H9 (cell line): ENCODE data around the gene ATP13A4. TPM values are rescaled to one million over a fixed set of nuclear protein-coding genes. Genes with fewer than 3 reads are reported as not detected.

Experiments used
- DNase-seq: peaks from one replicate; pipeline ENCODE4 v3.0.0-alpha.2; 2017
- H2AFZ ChIP-seq: one replicate; pipeline ENCODE4 v1.6.1; 2013; ENCODE audit warnings: mild to moderate bottlenecking, low read length, control low read depth, moderate library complexity
- H2AK5ac ChIP-seq: 2 replicates; pipeline ENCODE4 v1.6.1; 2013; ENCODE audit warnings: low read length, control low read depth, mixed read lengths; ENCODE audit not compliant: insufficient read length
- H2BK120ac ChIP-seq: one replicate; pipeline ENCODE4 v1.6.1; 2013; ENCODE audit warnings: low read depth, mild to moderate bottlenecking, low read length, control low read depth, inconsistent platforms; ENCODE audit not compliant: poor library complexity, severe bottlenecking
- H2BK12ac ChIP-seq: 2 replicates; pipeline ENCODE4 v1.6.1; 2013; ENCODE audit warnings: low read length, control low read depth, mixed read lengths, low read depth; ENCODE audit not compliant: insufficient read length
- H2BK15ac ChIP-seq: 2 replicates; pipeline ENCODE4 v1.6.1; 2013; ENCODE audit warnings: low read depth, low read length, control low read depth
- H2BK20ac ChIP-seq: one replicate; pipeline ENCODE4 v1.6.1; 2013; ENCODE audit warnings: low read depth, mild to moderate bottlenecking, low read length, control low read depth, inconsistent platforms; ENCODE audit not compliant: poor library complexity, severe bottlenecking
- H2BK5ac ChIP-seq: 2 replicates; pipeline ENCODE4 v1.6.1; 2013; ENCODE audit warnings: low read length, control low read depth, mixed read lengths; ENCODE audit not compliant: insufficient read length
- H3K14ac ChIP-seq: 2 replicates; pipeline ENCODE4 v1.6.1; 2013; ENCODE audit warnings: low read length, control low read depth; ENCODE audit not compliant: insufficient read depth
- H3K18ac ChIP-seq: 2 replicates; pipeline ENCODE4 v1.6.1; 2013; ENCODE audit warnings: low read depth, mild to moderate bottlenecking, mixed read lengths, low read length, control low read depth; ENCODE audit not compliant: insufficient read length
- H3K23ac ChIP-seq: 2 replicates; pipeline ENCODE4 v1.6.1; 2013; ENCODE audit warnings: low read length, control low read depth, mixed read lengths, low read depth; ENCODE audit not compliant: insufficient read length
- H3K23me2 ChIP-seq: 2 replicates; pipeline ENCODE4 v1.6.1; 2013; ENCODE audit warnings: low read depth, mild to moderate bottlenecking, mixed read lengths, low read length, control low read depth; ENCODE audit not compliant: insufficient read length, poor library complexity, severe bottlenecking
- H3K27ac ChIP-seq: 2 replicates; pipeline ENCODE4 v1.5.1; 2013; ENCODE audit warnings: low read length, control low read depth, mixed read lengths, low read depth; ENCODE audit not compliant: insufficient read length
- H3K27me3 ChIP-seq: 2 replicates; pipeline ENCODE4 v1.6.1; 2013; ENCODE audit warnings: low read length, control low read depth, inconsistent platforms; ENCODE audit not compliant: insufficient read depth
- H3K4ac ChIP-seq: 2 replicates; pipeline ENCODE4 v1.6.1; 2013; ENCODE audit warnings: low read depth, mild to moderate bottlenecking, control low read depth, inconsistent platforms, low read length, moderate library complexity
- H3K4me1 ChIP-seq: 2 replicates; pipeline ENCODE4 v1.6.1; 2013; ENCODE audit warnings: low read length, control low read depth, inconsistent platforms; ENCODE audit not compliant: insufficient read depth
- H3K4me2 ChIP-seq: 2 replicates; pipeline ENCODE4 v1.6.1; 2013; ENCODE audit warnings: low read length, control low read depth, mixed read lengths; ENCODE audit not compliant: insufficient read length, insufficient read depth
- H3K56ac ChIP-seq: 2 replicates; pipeline ENCODE4 v1.6.1; 2013; ENCODE audit warnings: low read depth, mild to moderate bottlenecking, mixed read lengths, low read length, control low read depth; ENCODE audit not compliant: insufficient read length
- H3K79me1 ChIP-seq: 2 replicates; pipeline ENCODE4 v1.6.1; 2013; ENCODE audit warnings: low read depth, mild to moderate bottlenecking, moderate library complexity, low read length, control low read depth, inconsistent platforms; ENCODE audit not compliant: insufficient read depth, poor library complexity, severe bottlenecking
- H3K79me2 ChIP-seq: 2 replicates; pipeline ENCODE4 v1.6.1; 2013; ENCODE audit warnings: low read length, control low read depth, inconsistent platforms; ENCODE audit not compliant: insufficient read depth
- H3K9ac ChIP-seq: 2 replicates; pipeline ENCODE4 v1.6.1; 2013; ENCODE audit warnings: low read length, control low read depth, mixed read lengths; ENCODE audit not compliant: insufficient read length; ENCODE audit errors: extremely low read depth
- H3K9me3 ChIP-seq: one replicate; pipeline ENCODE4 v1.6.1; 2013; ENCODE audit warnings: low read depth, low read length, inconsistent platforms; ENCODE audit not compliant: control insufficient read depth
- H3T11ph ChIP-seq: one replicate; pipeline ENCODE4 v1.6.1; 2013; ENCODE audit warnings: mild to moderate bottlenecking, low read length, control low read depth, inconsistent platforms
- H4K20me1 ChIP-seq: one replicate; pipeline ENCODE4 v1.6.1; 2013; ENCODE audit not compliant: control insufficient read depth, insufficient read length, insufficient read depth
- H4K5ac ChIP-seq: 2 replicates; pipeline ENCODE4 v1.6.1; 2013; ENCODE audit warnings: low read depth, mild to moderate bottlenecking, mixed read lengths, low read length, control low read depth; ENCODE audit not compliant: insufficient read length
- H4K8ac ChIP-seq: replicated peaks from 2 replicates; pipeline ENCODE4 v1.6.1; 2013; ENCODE audit warnings: low read length, control low read depth, mixed read lengths, low read depth; ENCODE audit not compliant: insufficient read length
- H4K91ac ChIP-seq: 2 replicates; pipeline ENCODE4 v1.6.1; 2013; ENCODE audit warnings: low read depth, mild to moderate bottlenecking, moderate library complexity, mixed read lengths, low read length, control low read depth; ENCODE audit not compliant: insufficient read length
- H3K27ac Mint-ChIP-seq, 3 experiments: 2 replicates in 2 of 3; 3 replicates in 1 of 3; pipeline ENCODE4 v1.8.0; 2020 to 2021; ENCODE audit warnings: mixed read lengths in 3 of 3, mild to moderate bottlenecking in 1 of 3, moderate library complexity in 1 of 3
- H3K27me3 Mint-ChIP-seq: 2 replicates; pipeline ENCODE4 v1.8.0; 2021; ENCODE audit warnings: low read depth, mild to moderate bottlenecking, moderate library complexity, mixed read lengths
- H3K36me3 Mint-ChIP-seq, 3 experiments: 2 replicates in 2 of 3; 3 replicates in 1 of 3; pipeline ENCODE4 v1.8.0; 2020 to 2021; ENCODE audit warnings: low read depth in 3 of 3, mixed read lengths in 3 of 3; ENCODE audit not compliant: insufficient read depth in 1 of 3
- H3K4me1 Mint-ChIP-seq, 2 experiments: 2 replicates each; pipeline ENCODE4 v1.8.0; 2020; ENCODE audit warnings: mixed read lengths in 2 of 2
- H3K4me3 Mint-ChIP-seq, 2 experiments: 2 replicates in 1 of 2; 3 replicates in 1 of 2; pipeline ENCODE4 v1.8.0; 2020 to 2021; ENCODE audit warnings: mild to moderate bottlenecking in 2 of 2, mixed read lengths in 2 of 2, moderate library complexity in 1 of 2
- H3K9me3 Mint-ChIP-seq, 2 experiments: 2 replicates in 1 of 2; 3 replicates in 1 of 2; pipeline ENCODE4 v1.8.0; 2020; ENCODE audit warnings: mild to moderate bottlenecking in 2 of 2, mixed read lengths in 2 of 2, moderate library complexity in 1 of 2
- WGBS: extraction: QIAGEN DNeasy Blood & Tissue Kit; methylation state at CpG from one replicate; pipeline ENCODE4 v1.1.7; 2013; ENCODE audit warnings: missing lambda C conversion rate, low lambda C conversion rate, mixed read lengths; ENCODE audit not compliant: insufficient read length; ENCODE audit errors: extremely low coverage; 5-methylcytosine and 5-hydroxymethylcytosine counted together
- total RNA-seq: library from RNA; stranded (reverse); gene quantifications from 2 replicates; pipeline ENCODE4 v1.2.1, GENCODE V29; 2021
- TF ChIP-seq, protein P1 (sequence below): fragments of 200-600 bp; sonication (generic); conservative IDR thresholded peaks from 3 replicates; pipeline ENCODE4 v1.8.0; 2021; ENCODE audit warnings: antibody characterized with exemption, mild to moderate bottlenecking

ATP13A4 gene
- total RNA-seq, 1 experiment from 2014 or later, result 0.13 TPM

DNA sequence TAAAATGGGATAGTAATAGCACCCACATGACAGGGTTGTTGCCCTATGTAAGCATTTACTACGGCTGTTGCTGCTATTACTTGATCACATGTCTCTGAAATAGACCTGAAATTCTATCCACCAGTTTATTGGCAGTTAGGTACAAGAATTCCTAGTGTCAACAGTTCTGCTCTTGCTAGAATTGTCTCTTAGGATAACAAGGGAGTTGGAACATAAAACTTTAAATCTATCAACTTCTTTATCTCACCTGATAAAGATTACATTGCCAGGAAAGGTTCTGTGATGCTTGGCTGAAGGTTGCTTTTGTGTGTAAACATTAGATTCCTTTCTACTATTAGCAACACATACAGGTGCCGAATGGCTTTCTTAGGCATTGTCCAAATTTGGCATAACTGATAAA, 38.7 kb downstream of the ATP13A4 start:
- peaks cover 2 to 5% of the 10 kb centered on the region in 2 experiments; a peak in 3 of 4 replicates for H3K4me1 Mint-ChIP-seq
- Histone ChIP-seq H3K4me2 (no peak overlapping the region), H3K9ac (no peak overlapping the region), H2BK15ac (no peak overlapping the region), H4K91ac (no peak overlapping the region), H4K20me1 (no peaks in the 10 kb centered on the region), H2BK120ac (no peak overlapping the region), H3K27me3 (no peaks in the 10 kb centered on the region), H2BK5ac (no peak overlapping the region), H2AK5ac (no peak overlapping the region), H3T11ph (no peak overlapping the region), H3K4me1 (no peaks in the 10 kb centered on the region), H2BK12ac (no peak overlapping the region), H3K23me2 (no peaks in the 10 kb centered on the region), H3K27ac (no peak overlapping the region), H3K4ac (no peak overlapping the region), H2AFZ (no peak overlapping the region), H3K9me3 (no peaks in the 10 kb centered on the region), H4K5ac (no peak overlapping the region), H3K14ac (no peak overlapping the region), H3K23ac (no peak overlapping the region), H4K8ac (no peak overlapping the region), H3K79me2 (no peaks in the 10 kb centered on the region), H3K79me1 (no peaks in the 10 kb centered on the region), H3K56ac (no peak overlapping the region), H2BK20ac (no peak overlapping the region), H3K18ac (no peak overlapping the region)
- no peaks in the 10 kb centered on the region for H3K27me3 Mint-ChIP-seq
- no peak for DNase-seq
- no peak overlapping the region for H3K27ac Mint-ChIP-seq
- H3K9me3 Mint-ChIP-seq, result no peaks in the 10 kb centered on the region
- no CpG with 5 or more reads among the region's 2 CpGs for WGBS
- TF ChIP-seq, protein P1, sequence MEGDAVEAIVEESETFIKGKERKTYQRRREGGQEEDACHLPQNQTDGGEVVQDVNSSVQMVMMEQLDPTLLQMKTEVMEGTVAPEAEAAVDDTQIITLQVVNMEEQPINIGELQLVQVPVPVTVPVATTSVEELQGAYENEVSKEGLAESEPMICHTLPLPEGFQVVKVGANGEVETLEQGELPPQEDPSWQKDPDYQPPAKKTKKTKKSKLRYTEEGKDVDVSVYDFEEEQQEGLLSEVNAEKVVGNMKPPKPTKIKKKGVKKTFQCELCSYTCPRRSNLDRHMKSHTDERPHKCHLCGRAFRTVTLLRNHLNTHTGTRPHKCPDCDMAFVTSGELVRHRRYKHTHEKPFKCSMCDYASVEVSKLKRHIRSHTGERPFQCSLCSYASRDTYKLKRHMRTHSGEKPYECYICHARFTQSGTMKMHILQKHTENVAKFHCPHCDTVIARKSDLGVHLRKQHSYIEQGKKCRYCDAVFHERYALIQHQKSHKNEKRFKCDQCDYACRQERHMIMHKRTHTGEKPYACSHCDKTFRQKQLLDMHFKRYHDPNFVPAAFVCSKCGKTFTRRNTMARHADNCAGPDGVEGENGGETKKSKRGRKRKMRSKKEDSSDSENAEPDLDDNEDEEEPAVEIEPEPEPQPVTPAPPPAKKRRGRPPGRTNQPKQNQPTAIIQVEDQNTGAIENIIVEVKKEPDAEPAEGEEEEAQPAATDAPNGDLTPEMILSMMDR, result no peak
- no peak overlapping the region for H3K4me3 Mint-ChIP-seq
- no peaks in the 10 kb centered on the region for H3K36me3 Mint-ChIP-seq
